H7 (cell line): ENCODE measurements around the gene NOL6. TPM values are rescaled to one million over a fixed set of nuclear protein-coding genes. Genes with fewer than 3 reads are reported as not detected.
A peak's percentile ranks its signal among the peaks of the same experiment; 100 is the strongest.
"Not testable (repeated sequence)": the region's sequence is repeated elsewhere in the genome, so short reads cannot be mapped to it uniquely, and the experiment has no call there.

ENCODE experiments used
- DNase-seq: peaks from one replicate; pipeline ENCODE4 v3.0.0; 2012
- H3K27me3 ChIP-seq: 2 replicates; pipeline ENCODE4 v1.6.0; 2011; ENCODE audit warnings: mild to moderate bottlenecking, low read length; ENCODE audit not compliant: control insufficient read depth, insufficient read depth
- H3K36me3 ChIP-seq: replicated peaks from 2 replicates; pipeline ENCODE4 v1.5.1; 2011; ENCODE audit warnings: low read length; ENCODE audit not compliant: control insufficient read depth, insufficient read depth
- H3K4me3 ChIP-seq: 2 replicates; pipeline ENCODE4 v1.5.1; 2011; ENCODE audit warnings: low read depth, mild to moderate bottlenecking, control low read depth, low read length, moderate library complexity; ENCODE audit not compliant: insufficient read depth
- total RNA-seq: library from RNA; depleted of rRNA; stranded (reverse); fragments of >200 nt; shearing (Covaris generic); gene quantifications from 2 replicates; pipeline ENCODE4 v1.2.3, GENCODE V29; 2014

Gene NOL6
- total RNA-seq, 1 experiment from 2014 or later = 53.9 TPM

DNA sequence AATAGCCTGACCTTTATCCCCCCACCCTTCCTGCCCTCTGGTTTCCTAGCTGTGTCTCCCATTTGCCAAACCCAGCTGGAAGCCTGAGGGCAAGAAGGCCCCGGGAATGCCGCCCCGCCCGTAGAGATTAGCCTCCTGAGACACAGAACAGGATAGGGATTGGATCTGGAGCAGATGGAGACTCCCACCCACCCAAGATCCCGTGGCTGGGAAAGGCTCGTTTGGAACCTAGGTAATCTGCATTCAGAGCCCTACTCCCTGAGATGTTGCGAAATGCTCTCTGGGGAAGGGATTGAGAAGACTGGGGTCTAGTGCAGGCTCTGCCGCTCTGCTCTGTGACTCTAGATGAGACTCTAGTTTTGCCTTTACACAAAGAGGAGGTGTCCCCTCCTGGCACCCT lies 37.3 kb downstream of the NOL6 start:
- DNase-seq = no peak
- no peak overlapping the region for H3K4me3 ChIP-seq
- H3K36me3 ChIP-seq = no peaks in the 10 kb centered on the region
- H3K27me3 ChIP-seq = no peaks in the 10 kb centered on the region

DNA sequence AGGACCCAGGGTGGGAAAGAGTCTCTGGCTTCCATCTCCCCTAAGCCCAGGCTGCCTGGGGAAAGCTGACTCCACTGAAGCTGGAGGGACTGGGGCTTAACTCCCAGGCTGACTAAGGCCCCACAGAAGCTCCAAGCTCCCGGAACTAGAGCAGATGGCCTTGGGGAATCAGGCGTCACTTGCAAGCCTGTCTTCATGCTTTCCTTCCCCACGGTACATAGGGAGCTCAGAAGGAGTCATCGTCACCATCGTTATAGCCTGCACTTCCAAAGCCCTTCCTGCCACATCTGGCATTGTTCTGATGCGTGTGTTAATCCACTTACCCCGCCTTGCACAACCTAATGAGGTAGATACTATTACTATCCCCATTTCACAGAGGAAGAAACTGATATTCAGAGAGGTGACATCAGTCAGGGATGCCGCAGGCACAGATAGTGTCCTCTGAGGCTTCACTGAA lies 37.9 kb downstream of the NOL6 start:
- Histone ChIP-seq H3K27me3 (no peaks in the 10 kb centered on the region), H3K4me3 (no peak overlapping the region), H3K36me3 (no peaks in the 10 kb centered on the region)
- no peak for DNase-seq

DNA sequence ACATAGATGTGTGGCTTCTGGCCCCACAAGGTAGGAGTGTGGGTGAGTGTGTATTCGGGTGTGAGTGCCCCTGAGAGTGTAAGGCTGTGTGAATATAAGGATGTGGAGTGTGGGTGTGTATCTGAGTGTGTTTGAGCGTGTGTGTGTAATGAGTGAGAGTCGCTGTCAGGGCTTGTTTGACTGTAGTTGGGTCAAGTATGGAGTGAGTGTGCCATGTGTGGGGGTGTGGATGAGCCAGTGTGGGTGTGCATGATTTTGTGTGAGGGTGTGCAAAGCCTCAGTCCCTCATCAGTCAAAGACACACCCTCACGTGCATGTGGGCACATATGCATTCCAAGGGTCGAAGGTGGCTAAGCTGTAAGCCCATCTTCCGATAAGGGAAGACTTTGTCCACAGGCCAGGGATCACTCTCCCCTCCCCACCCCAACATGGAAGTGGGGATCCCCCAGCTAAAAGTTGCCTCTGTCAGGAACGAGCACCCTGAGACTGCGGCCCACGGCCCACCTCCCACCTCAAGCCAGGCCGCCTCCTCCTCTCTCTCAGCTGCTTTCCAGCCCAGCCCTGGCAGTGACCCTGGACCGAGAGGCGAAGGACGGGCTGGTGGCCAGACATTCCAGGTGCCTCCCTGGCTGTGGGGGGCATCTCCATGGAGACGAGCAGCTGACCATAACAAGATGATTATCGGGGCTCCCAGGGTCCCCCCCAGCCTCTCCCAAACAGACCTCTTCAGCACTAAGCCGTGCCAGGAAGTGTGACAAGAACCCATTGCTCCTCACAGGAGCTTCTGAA lies 39.2 kb downstream of the NOL6 start:
- no peak overlapping the region for H3K4me3 ChIP-seq
- no peaks in the 10 kb centered on the region for H3K36me3 ChIP-seq
- no peaks in the 10 kb centered on the region for H3K27me3 ChIP-seq
- no peak for DNase-seq

DNA sequence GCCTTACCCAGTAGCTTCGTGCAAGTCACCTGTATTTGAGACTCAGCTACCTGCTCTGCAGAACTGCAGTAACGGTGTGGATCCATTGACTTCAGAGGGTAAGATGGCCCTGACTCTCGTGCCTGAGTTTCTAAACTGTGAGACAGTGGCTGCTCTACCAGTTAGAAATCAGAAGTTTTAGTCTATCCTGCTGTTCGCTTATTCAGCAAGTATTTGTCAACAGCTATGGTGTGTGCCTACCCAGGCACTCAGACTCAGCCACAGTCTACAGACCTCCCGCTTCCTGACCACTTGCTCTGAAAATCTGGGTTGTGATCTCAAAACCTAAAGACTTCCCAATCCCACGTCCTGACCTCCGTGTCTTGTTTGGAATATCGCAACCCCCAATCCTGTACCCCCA lies 39.9 kb downstream of the NOL6 start:
- H3K27me3 ChIP-seq = no peaks in the 10 kb centered on the region
- H3K36me3 ChIP-seq = no peaks in the 10 kb centered on the region
- no peak for DNase-seq
- no peak overlapping the region for H3K4me3 ChIP-seq

DNA sequence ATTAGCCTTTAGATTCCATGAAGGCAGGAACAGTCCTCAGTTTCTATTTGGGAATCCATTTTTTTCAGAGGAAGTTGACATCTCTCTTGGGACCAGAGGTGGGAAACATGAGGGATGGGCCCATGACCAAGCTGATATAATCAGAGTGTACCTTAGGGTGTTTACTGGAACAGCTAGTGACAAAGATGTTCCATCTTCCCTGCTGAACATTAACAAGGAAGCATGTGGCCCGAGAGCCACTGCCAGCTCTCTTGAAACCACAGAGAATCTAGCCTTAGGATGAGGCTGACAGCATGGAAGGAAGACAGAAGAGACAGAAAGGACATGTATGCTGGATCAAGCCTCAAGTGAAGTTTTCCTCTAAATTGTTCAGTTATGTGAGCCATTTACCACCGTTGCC lies 42.3 kb downstream of the NOL6 start:
- DNase-seq = no peak
- Histone ChIP-seq H3K36me3 (no peaks in the 10 kb centered on the region), H3K27me3 (no peaks in the 10 kb centered on the region), H3K4me3 (no peak overlapping the region)

DNA sequence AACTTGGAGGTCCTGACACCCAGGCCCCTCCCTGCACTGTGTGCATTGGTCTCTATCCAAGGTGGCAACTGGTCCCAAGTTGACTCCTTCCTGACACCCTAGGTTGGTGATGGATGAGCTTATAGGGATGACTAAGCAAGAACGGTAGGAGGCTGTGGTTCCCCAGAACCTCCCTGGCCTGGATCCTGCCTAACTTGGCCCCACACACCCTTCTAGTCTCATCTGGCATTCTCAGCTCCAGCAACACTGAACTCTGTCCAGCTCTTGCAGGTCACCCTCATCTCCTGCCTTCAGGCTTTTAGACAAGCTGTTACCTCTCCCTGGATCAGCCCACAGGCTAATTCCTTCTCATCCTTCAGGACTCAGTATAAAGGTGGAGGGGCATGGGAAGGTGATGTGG lies 42.8 kb downstream of the NOL6 start:
- Histone ChIP-seq H3K36me3 (no peaks in the 10 kb centered on the region), H3K27me3 (no peaks in the 10 kb centered on the region), H3K4me3 (no peak overlapping the region)
- no peak for DNase-seq

DNA sequence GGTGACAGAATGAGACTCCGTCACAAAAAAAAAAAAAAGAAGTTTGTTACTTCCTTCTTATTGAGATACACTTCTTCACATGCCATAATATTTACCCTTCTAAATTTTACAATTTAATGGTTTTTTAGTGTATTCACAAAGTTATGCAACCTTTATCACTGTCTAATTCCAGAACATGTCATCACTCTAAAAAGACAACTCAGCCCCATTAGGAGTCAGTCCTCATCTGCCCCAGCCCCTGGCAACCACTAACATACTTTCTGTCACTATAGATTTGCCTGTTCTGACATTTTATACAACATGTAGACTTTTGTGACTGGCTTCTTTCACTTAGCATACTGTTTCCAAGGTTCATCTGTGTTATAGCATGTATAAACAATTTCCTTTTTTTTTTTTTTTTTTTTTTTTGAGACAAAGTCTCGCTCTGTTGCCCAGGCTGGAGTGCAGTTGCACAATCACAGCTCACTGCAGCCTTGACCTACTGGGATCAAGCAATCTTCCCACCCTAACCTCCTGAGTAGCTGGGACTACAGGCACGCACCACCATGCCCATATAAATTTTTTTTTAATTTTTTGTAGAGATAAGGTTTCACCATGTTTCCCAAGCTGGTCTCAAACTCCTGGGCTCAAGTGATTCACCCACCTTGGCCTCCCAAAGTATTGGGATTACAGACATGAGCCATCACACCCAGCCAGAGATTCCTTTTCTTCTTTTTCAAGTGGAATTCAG lies 44.3 kb downstream of the NOL6 start:
- H3K36me3 ChIP-seq = no peaks in the 10 kb centered on the region
- DNase-seq = no peak
- H3K27me3 ChIP-seq = no peaks in the 10 kb centered on the region
- no peak overlapping the region for H3K4me3 ChIP-seq

DNA sequence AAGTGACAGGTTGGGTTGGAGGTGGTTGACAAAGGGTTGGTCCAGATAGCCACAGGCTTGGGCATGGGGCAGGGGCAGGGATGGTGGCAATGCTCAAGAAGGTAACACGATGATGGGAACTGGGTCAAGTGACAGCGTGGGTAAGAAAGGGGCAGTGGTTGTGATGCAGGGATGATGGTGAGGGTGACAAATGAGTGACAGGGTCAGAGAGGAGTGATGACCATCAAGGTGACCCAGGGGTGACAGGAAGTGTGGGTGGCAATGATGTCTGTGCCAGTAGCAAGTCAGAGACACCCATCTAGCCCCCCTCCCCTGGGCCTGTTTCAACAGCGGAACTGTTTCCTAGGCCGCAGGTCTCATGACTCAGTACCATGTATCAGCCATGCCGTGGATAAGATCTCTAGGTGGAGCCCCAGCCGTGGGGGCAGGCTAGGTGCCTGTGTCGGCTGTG lies 46.9 kb downstream of the NOL6 start:
- Histone ChIP-seq H3K27me3 (no peaks in the 10 kb centered on the region), H3K4me3 (no peak overlapping the region), H3K36me3 (no peaks in the 10 kb centered on the region)
- no peak for DNase-seq

DNA sequence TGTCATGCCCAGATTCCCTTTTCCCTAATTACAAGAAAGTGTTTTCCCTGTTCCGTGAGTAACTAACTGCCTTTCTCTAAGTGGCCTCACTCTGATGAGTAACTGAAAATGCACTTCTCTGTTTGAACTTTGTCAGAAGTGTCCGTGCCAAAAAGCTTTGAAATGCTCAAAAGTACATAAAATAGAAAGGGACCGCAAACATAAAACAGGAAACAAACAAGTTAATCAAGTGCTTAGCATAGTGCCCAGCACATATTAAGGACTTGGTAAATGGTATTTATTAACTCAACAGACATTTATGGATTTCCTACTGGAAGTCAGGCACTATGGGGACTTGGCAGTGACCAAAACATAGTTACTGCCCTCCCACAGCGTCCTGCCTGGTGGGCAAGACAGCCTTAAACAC lies 48.6 kb downstream of the NOL6 start:
- Histone ChIP-seq H3K4me3 (no peak overlapping the region), H3K27me3 (no peaks in the 10 kb centered on the region), H3K36me3 (no peaks in the 10 kb centered on the region)
- no peak for DNase-seq

DNA sequence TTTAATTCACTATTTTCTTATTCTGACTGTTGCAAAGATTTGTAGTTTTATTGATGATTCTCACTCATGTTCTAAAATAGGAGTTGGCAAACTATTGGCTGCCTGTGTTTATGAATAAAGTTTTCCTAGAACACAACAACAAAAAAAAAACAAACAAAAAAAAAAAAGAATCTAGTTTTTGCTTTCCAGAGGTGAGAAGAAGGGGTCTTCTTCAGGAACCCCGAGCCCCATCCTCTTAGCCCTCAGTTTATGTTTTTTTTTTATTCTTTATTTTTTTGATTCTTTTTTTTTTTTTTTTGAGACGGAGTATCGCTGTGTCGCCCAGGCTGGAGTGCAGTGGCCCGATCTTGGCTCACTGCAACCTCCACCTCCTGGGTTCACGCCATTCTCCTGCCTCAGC lies 49.2 kb downstream of the NOL6 start:
- H3K36me3 ChIP-seq, DNase-seq, H3K27me3 ChIP-seq, H3K4me3 ChIP-seq: not testable (repeated sequence)

DNA sequence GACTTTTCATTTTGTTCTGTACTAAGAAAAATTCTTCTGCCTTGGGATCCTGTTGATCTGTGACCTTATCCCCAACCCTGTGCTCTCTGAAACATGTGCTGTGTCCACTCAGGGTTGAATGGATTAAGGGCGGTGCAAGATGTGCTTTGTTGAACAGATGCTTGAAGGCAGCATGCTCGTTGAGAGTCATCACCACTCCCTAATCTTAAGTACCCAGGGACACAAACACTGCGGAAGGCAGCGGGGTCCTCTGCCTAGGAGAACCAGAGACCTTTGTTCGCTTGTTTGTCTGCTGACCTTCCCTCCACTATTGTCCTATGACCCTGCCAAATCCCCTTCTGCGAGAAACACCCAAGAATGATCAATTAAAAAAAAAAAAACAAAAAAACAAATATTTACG lies 49.7 kb downstream of the NOL6 start:
- H3K27me3 ChIP-seq, DNase-seq, H3K36me3 ChIP-seq, H3K4me3 ChIP-seq: not testable (repeated sequence)

DNA sequence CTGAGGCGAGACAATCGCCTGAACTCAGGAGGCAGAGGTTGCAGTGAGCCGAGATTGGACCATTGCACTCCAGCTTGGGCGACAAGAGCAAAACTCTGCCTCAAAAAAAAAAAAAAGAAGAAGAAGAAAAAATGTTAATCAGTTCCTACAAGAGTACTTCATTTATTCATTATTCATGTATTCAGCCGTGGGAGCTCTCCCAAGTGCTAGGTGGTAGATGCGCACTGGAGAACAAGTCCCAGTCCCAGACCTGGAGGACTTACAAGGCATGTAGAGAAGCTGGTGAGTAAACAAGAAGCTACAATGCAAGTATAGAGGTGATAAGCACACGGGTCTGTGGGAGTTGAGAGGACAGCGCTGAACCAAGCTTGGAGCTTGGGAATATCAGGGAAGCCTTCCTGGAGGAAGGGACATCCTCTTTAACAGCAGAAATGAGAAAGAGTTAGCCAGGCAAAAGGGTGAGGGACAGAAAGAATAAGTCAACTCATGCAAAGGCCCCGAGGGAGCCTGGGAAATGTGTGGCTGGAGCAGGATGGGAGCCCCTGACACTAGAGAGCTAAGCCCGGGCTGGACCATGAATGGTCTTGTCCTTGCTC lies 53.9 kb downstream of the NOL6 start:
- Histone ChIP-seq H3K27me3 (no peaks in the 10 kb centered on the region), H3K36me3 (no peaks in the 10 kb centered on the region), H3K4me3 (no peak overlapping the region)
- DNase-seq = no peak

DNA sequence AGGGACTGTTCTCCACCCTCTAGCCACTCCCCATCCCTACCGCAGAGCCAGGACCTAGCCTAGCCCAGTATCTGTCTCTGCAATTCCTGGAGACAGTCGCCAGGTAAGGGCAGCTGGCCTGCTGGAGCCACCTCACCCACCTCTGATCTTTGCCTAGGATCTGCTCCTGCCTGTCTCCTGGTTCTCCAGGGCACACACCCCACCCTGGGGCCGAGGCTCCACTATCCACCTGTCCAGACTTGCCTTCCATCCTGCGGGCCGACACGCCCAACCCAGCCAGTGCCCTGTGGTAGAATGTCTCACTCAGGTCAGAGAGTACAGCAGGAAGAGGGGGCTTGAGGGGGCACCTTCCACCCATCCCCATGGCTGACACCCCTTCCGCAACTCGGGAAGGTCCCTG lies 55.6 kb downstream of the NOL6 start:
- no peak for DNase-seq
- Histone ChIP-seq H3K27me3 (no peaks in the 10 kb centered on the region), H3K4me3 (no peak overlapping the region)

DNA sequence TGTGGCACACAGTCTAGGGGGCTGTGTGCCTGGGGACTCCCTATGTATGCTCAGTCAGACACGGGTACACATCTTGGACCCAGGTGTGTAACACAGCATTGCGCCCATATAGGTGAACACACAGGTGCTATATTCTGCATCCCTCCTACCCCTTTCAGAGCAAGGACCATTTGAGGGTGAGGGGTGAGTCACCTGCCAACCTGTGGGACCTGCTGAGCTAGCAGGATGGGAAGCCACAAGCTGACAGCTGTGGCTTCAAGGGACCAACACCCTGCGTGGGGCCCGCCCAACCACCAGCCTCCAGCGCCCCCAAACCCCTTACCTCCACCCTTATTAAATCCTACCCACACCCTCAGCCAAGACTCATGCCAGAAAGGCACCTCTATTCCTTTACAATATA lies 56.7 kb downstream of the NOL6 start:
- DNase-seq = no peak
- no peaks in the 10 kb centered on the region for H3K36me3 ChIP-seq

More for the DNA sequence above, 55.6 kb downstream of the NOL6 start:
- H3K36me3 ChIP-seq = no peaks in the 10 kb centered on the region

DNA sequence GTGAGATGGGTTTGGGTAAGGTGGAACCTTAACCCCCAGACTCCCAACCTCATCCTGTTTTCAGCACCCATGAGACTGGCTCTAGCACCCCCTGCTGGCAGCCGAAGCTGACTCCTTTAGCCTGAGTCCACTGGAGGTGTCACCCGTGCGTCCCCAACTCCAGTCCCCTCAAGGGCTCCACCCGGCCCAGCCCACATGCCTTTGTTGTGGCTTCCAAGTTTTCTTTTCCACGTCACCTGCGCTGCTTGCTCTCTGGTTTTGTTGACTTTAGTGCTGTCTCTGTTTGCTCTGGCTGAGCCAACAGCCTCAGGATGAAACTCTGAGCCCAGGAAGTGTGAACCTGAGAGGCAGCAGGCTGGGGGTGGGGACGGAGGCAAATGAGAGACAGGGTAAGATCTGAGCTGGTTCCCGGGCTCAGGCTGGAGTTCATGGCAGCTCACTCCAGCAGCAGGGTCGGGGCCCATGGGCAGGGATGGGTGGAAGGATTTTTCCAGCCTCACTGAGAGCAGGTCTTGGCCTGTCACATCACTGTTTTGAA lies 58.2 kb downstream of the NOL6 start:
- H3K27me3 ChIP-seq = no peaks in the 10 kb centered on the region
- no peak overlapping the region for H3K4me3 ChIP-seq
- peak; percentile 92 for DNase-seq

More for the DNA sequence above, 56.7 kb downstream of the NOL6 start:
- H3K4me3 ChIP-seq = no peak overlapping the region
- no peaks in the 10 kb centered on the region for H3K27me3 ChIP-seq

More for the DNA sequence above, 58.2 kb downstream of the NOL6 start:
- no peaks in the 10 kb centered on the region for H3K36me3 ChIP-seq
